ENCODE data around the gene TWF2. TPM values are rescaled to one million over a fixed set of nuclear protein-coding genes. Genes with fewer than 3 reads are reported as not detected.

TWF2 gene
- total and polyA plus RNA-seq, 2 of the 13 experiments (the other 11 are each of a cell fraction or from before 2014, with no cell fraction given) = 45.5 to 108 TPM

GRCh38 chr3:52278510-52279069 is 39.6 kb upstream of the TWF2 start, which contains the start of gene WDR82 (continued):
- TF ChIP-seq PRDM4 (CRISPR knock-in tag; IDR thresholded peaks at IDR 0.05; ENCODE audit: borderline replicate concordance) (no peak), ZNF160 (CRISPR knock-in tag; IDR thresholded peaks at IDR 0.05) (no peak), MATR3 (CRISPR knock-in tag; IDR thresholded peaks at IDR 0.05) (no peak), THYN1 (CRISPR knock-in tag; IDR thresholded peaks at IDR 0.05; ENCODE audit: borderline replicate concordance, low read depth) (no peak), KAT8 (CRISPR knock-in tag; IDR thresholded peaks at IDR 0.05) (peak; percentile 43; the same call in 1 of the 2 replicates), RFX3 (CRISPR knock-in tag; IDR thresholded peaks at IDR 0.05) (no peak), ZNF503 (CRISPR knock-in tag; IDR thresholded peaks at IDR 0.05) (peak; percentile 69; the same call in 1 of the 2 replicates), ZNF205 (CRISPR knock-in tag; IDR thresholded peaks at IDR 0.05) (no peak; the same call in 1 of the 2 replicates), ZNF710 (CRISPR knock-in tag; IDR thresholded peaks at IDR 0.05; ENCODE audit: borderline replicate concordance) (0 out of 2 replicates have a peak, but pooled peaks have one; percentile 41), TFE3 (CRISPR knock-in tag; IDR thresholded peaks at IDR 0.05) (no peak), ZNF333 (CRISPR knock-in tag; IDR thresholded peaks at IDR 0.05; ENCODE audit: borderline replicate concordance) (peak; percentile 57; the same call in 1 of the 2 replicates), ZNF777 (CRISPR knock-in tag; IDR thresholded peaks at IDR 0.05) (peak; percentile 50; the same call in 1 of the 2 replicates), SRSF1 (optimal IDR thresholded peaks at IDR 0.05; ENCODE audit: low read depth, low read length) (no peak), AFF4 (CRISPR knock-in tag; IDR thresholded peaks at IDR 0.05) (peak; percentile 71; the same call in 1 of the 2 replicates), FOSL2 (CRISPR knock-in tag; IDR thresholded peaks at IDR 0.05) (peak; percentile 41; the same call in 1 of the 2 replicates), ZNF263 (CRISPR knock-in tag; IDR thresholded peaks at IDR 0.05) (peak; percentile 43; the same call in 1 of the 2 replicates), ZBTB38 (CRISPR knock-in tag; IDR thresholded peaks at IDR 0.05) (peak; percentile 31; the same call in 1 of the 2 replicates)
